B cell (primary cell): ENCODE measurements around the gene EHD1. TPM values are rescaled to one million over a fixed set of nuclear protein-coding genes. Genes with fewer than 3 reads are reported as not detected.

Experiments
- ATAC-seq: fragments of 200-7000 bp; cut with Tn5 transposase; one replicate; pipeline ENCODE4 v1.10.0; 2021; ENCODE audit warnings: low read depth, mild to moderate bottlenecking, moderate number of reproducible peaks, moderate library complexity
- CTCF ChIA-PET: fragments of 350-600 bp; sonication (Branson Sonifier 250); formaldehyde crosslinking; loops from one replicate; lab custom pipeline; 2021; ENCODE audit warnings: antibody characterized with exemption, inconsistent platforms; lab: Charles Lee
- POLR2A ChIA-PET: fragments of 350-600 bp; sonication (Branson Sonifier 250); formaldehyde crosslinking; loops from one replicate; lab custom pipeline; 2021; ENCODE audit warnings: antibody characterized with exemption; lab: Charles Lee
- DNase-seq: peaks from one replicate; pipeline ENCODE4 v3.0.0; 2013
- H2AFZ ChIP-seq: 2 replicates; pipeline ENCODE4 v1.6.1; 2012; ENCODE audit warnings: mild to moderate bottlenecking, low read depth, low read length; ENCODE audit not compliant: insufficient read depth, poor library complexity, severe bottlenecking
- H3K27ac ChIP-seq, 2 donors: 1 replicate in 1 of 2; 2 replicates in 1 of 2; pipeline ENCODE4 v1.5.1; 2012 to 2013; ENCODE audit warnings: low read length in 2 of 2, mild to moderate bottlenecking in 2 of 2, moderate library complexity in 1 of 2
- H3K27me3 ChIP-seq, 4 experiments: fragments of 200-600 bp in 1 of 4; sonication (generic) in 1 of 4; replicated peaks in 1 of 4; 1 replicate in 2 of 4; 2 replicates in 2 of 4; pipeline versions ENCODE4 v1.6.1 to v1.7.0; 2013 to 2016; ENCODE audit warnings: low read length in 3 of 4, mild to moderate bottlenecking in 2 of 4, mixed read lengths in 1 of 4, moderate library complexity in 1 of 4; ENCODE audit not compliant: insufficient read depth in 4 of 4, control insufficient read depth in 3 of 4; ENCODE audit errors: control extremely low read depth in 1 of 4
- H3K36me3 ChIP-seq, 2 experiments: replicated peaks in 1 of 2; 1 replicate in 1 of 2; 2 replicates in 1 of 2; pipeline versions ENCODE4 v1.6.1 to v1.7.1; 2013; ENCODE audit warnings: low read length in 1 of 2; ENCODE audit not compliant: insufficient read depth in 2 of 2, control insufficient read depth in 1 of 2; ENCODE audit errors: control extremely low read depth in 1 of 2, extremely low read depth in 1 of 2
- H3K4me1 ChIP-seq, 2 donors: fragments of 200-600 bp in 1 of 2; sonication (generic) in 1 of 2; 1 replicate in 1 of 2; 2 replicates in 1 of 2; pipeline versions ENCODE4 v1.5.1 to v1.6.1; 2013 to 2017; ENCODE audit warnings: low read length in 2 of 2; ENCODE audit not compliant: control insufficient read depth in 2 of 2, insufficient read depth in 2 of 2
- H3K4me2 ChIP-seq: replicated peaks from 2 replicates; pipeline ENCODE3; 2012; ENCODE audit warnings: mild to moderate bottlenecking, low read depth, low read length; ENCODE audit not compliant: poor library complexity, severe bottlenecking
- H3K4me3 ChIP-seq, 5 experiments: fragments of 200-600 bp in 1 of 5; sonication (generic) in 1 of 5; 1 replicate in 3 of 5; 2 replicates in 2 of 5; pipeline versions ENCODE4 v1.5.1 to v1.7.0; 2011 to 2016; ENCODE audit warnings: low read length in 4 of 5, mild to moderate bottlenecking in 4 of 5, low read depth in 2 of 5, control low read depth in 1 of 5, moderate library complexity in 1 of 5; ENCODE audit not compliant: insufficient read depth in 1 of 5; ENCODE audit errors: control extremely low read depth in 1 of 5, extremely low read depth in 1 of 5
- H3K79me2 ChIP-seq: fragments of 200-600 bp; sonication (generic); one replicate; pipeline ENCODE4 v1.6.0; 2016; ENCODE audit warnings: low read length; ENCODE audit not compliant: control insufficient read depth, insufficient read depth
- H3K9ac ChIP-seq: fragments of 200-600 bp; sonication (generic); 2 replicates; pipeline ENCODE4 v1.6.1; 2017; ENCODE audit warnings: mild to moderate bottlenecking, low read length, moderate library complexity
- H3K9me3 ChIP-seq, 3 donors: one replicate each; pipeline versions ENCODE4 v1.6.1 to v1.7.1; 2013; ENCODE audit warnings: low read length in 2 of 3; ENCODE audit not compliant: control insufficient read depth in 2 of 3, insufficient read depth in 1 of 3; ENCODE audit errors: control extremely low read depth in 1 of 3
- H4K20me1 ChIP-seq: 2 replicates; pipeline ENCODE4 v1.6.0; 2012; ENCODE audit warnings: mild to moderate bottlenecking, low read length; ENCODE audit not compliant: insufficient read depth, control insufficient read depth, poor library complexity, severe bottlenecking
- H3K27ac Mint-ChIP-seq: one replicate; pipeline ENCODE4 v1.8.0; 2021; ENCODE audit warnings: mixed read lengths
- H3K27me3 Mint-ChIP-seq: one replicate; pipeline ENCODE4 v1.8.0; 2021; ENCODE audit warnings: mixed read lengths
- H3K4me1 Mint-ChIP-seq: one replicate; pipeline ENCODE4 v1.8.0; 2021; ENCODE audit warnings: mixed read lengths
- H3K4me3 Mint-ChIP-seq: one replicate; pipeline ENCODE4 v1.8.0; 2021; ENCODE audit warnings: mixed read lengths
- H3K9me3 Mint-ChIP-seq: one replicate; pipeline ENCODE4 v1.8.0; 2022; ENCODE audit warnings: mixed read lengths; ENCODE audit not compliant: insufficient read depth
- EZH2 ChIP-seq: IDR thresholded peaks from 2 replicates; pipeline ENCODE4 v1.6.1; 2012; ENCODE audit warnings: borderline replicate concordance, low read depth, mild to moderate bottlenecking, moderate library complexity, low read length; ENCODE audit not compliant: insufficient read depth, poor library complexity, severe bottlenecking
- WGBS: methylation state at CpG from one replicate; pipeline ENCODE4 v1.1.5; 2013; ENCODE audit warnings: missing lambda C conversion rate; ENCODE audit not compliant: insufficient coverage; 5-methylcytosine and 5-hydroxymethylcytosine counted together
- intact Hi-C: fragments of 100-400 bp; cut with micrococcal nuclease; formaldehyde crosslinking; loops from one replicate; pipeline ENCODE4 v1.10.0; 2022
- polyA plus RNA-seq: library from polyadenylated mRNA; depleted of rRNA; stranded (reverse); fragments of >200 nt; gene quantifications from 2 replicates; pipeline ENCODE4 v1.2.3, GENCODE V29; 2012
- total RNA-seq, 2 donors: library from RNA; stranded (reverse); fragments of 120-200 nt in 1 of 2; gene quantifications; 1 replicate in 1 of 2; 2 replicates in 1 of 2; pipeline versions ENCODE4 v1.2.3 to v1.2.4, GENCODE V29; 2013 to 2022
- TF ChIP-seq, protein P1 (sequence below): fragments of 200-600 bp; IDR thresholded peaks from one replicate; pipeline ENCODE4 v1.8.0; 2022; ENCODE audit warnings: antibody characterized with exemption, mild to moderate bottlenecking

The EHD1 gene
- total and polyA plus RNA-seq, 2 donors (not counting 1 experiment from before 2014, with no cell fraction given), result 208 to 280 TPM

DNA sequence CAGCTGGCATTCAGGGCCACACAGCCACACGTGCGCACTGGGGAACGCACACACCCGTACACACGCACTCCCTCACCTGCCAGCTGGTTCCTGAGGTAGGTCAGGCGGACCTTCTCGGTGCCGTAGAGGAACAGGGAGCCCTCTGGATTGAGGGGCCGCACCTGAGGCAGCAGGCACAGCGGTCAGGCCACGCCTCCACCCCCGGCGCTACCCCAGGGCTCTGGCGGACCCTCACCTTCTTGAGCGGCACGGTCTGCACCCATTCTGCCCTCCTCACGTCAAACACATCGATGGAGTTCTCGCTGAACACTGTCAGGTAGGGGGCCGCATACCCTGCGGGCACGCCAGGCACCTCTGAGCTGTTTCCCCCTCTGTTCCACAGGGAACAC, 51.0 kb downstream of the EHD1 start:
- H3K27me3 Mint-ChIP-seq, result no peaks in the 10 kb centered on the region
- no peak overlapping the region for H3K27ac Mint-ChIP-seq
- Histone ChIP-seq H2AFZ (no peak overlapping the region), H3K4me2 (no peak overlapping the region), H3K4me1 (no peaks in the 10 kb centered on the region), H3K9ac (no peak overlapping the region), H4K20me1 (no peaks in the 10 kb centered on the region), H3K4me3 (no peak overlapping the region), H3K79me2 (no peaks in the 10 kb centered on the region), H3K9me3 (no peaks in the 10 kb centered on the region), H3K27ac (no peak overlapping the region), H3K27me3 (no peaks in the 10 kb centered on the region), H3K36me3 (peaks cover 0 to 3% of the 10 kb centered on the region in 2 experiments)
- POLR2A ChIA-PET, result no interaction called here
- no peak for DNase-seq
- H3K4me3 Mint-ChIP-seq, result no peak overlapping the region
- ATAC-seq, result no peak
- 99% methylated on average over 22 of the region's 22 CpGs for WGBS
- intact Hi-C loops, result no loop called here
- H3K9me3 Mint-ChIP-seq, result no peaks in the 10 kb centered on the region
- TF ChIP-seq, protein P1, sequence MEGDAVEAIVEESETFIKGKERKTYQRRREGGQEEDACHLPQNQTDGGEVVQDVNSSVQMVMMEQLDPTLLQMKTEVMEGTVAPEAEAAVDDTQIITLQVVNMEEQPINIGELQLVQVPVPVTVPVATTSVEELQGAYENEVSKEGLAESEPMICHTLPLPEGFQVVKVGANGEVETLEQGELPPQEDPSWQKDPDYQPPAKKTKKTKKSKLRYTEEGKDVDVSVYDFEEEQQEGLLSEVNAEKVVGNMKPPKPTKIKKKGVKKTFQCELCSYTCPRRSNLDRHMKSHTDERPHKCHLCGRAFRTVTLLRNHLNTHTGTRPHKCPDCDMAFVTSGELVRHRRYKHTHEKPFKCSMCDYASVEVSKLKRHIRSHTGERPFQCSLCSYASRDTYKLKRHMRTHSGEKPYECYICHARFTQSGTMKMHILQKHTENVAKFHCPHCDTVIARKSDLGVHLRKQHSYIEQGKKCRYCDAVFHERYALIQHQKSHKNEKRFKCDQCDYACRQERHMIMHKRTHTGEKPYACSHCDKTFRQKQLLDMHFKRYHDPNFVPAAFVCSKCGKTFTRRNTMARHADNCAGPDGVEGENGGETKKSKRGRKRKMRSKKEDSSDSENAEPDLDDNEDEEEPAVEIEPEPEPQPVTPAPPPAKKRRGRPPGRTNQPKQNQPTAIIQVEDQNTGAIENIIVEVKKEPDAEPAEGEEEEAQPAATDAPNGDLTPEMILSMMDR, result no peak
- TF ChIP-seq EZH2, result no peak
- peaks cover 2% of the 10 kb centered on the region for H3K4me1 Mint-ChIP-seq
- CTCF ChIA-PET, result interaction anchor here (0.8 kb wide), 1 partner anchor 60 kb away, joined by 3 read pairs; no protein-coding TSS in a partner anchor

DNA sequence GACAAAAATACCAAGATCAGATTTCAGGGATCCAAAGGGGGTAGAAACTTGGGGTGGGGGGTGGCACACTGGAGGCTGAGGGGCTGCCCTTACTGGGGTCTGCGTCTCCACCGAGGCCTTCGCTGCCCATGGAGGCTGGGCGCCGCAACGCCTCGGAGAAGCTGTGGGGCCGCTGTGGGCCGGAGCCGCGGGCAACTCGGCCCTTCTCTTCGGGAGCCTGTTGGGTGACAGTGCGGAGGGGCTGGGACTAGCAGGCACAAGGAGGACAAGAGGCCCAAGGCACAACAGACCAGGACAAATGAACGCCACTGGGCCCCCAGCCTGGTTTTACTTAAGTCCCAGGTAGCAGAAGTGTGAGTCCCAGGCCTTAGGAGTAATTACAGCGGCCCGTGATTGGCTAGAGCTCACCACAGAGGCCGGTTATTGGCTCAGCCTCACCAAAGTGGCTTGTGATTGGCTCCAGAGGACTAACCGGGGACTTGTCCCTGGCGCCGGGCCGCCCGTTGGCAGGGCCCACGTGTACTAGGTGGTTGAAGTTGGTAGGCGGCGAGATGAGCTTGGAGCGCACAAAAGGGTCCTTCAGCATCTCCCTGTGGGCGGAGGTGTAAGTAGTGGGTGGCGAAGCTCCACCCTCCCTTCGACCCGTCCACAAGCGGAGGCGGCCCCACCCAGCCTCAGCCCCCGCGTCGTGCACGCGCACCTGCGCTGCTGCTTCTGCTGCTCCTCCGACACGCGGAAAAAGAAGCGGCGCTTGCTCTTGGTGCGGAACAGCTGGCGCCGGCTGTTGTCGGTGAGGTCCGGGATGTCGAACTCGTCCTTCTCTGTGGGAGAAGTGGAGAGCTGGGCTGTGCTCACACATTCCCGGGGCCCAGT, 51.6 kb downstream of the EHD1 start:
- Histone ChIP-seq H3K9ac (no peak overlapping the region), H2AFZ (no peak overlapping the region), H3K9me3 (no peaks in the 10 kb centered on the region), H3K4me1 (no peaks in the 10 kb centered on the region), H4K20me1 (no peaks in the 10 kb centered on the region), H3K79me2 (no peaks in the 10 kb centered on the region), H3K4me2 (no peak overlapping the region), H3K27me3 (no peaks in the 10 kb centered on the region), H3K27ac (no peak overlapping the region), H3K36me3 (peaks cover 0 to under 1% of the 10 kb centered on the region in 2 experiments), H3K4me3 (no peak overlapping the region)
- Mint-ChIP-seq H3K27ac (no peak overlapping the region), H3K27me3 (no peaks in the 10 kb centered on the region), H3K4me3 (no peak overlapping the region), H3K9me3 (no peaks in the 10 kb centered on the region), H3K4me1 (peaks cover 2% of the 10 kb centered on the region)
- no peak for ATAC-seq
- ChIA-PET POLR2A (interaction anchor here (1.0 kb wide), 1 partner anchor 25 kb away, joined by 3 read pairs; no protein-coding TSS in a partner anchor), CTCF (interaction anchor here (0.8 kb wide), 1 partner anchor 60 kb away, joined by 3 read pairs; no protein-coding TSS in a partner anchor)
- intact Hi-C loops, result no loop called here
- TF ChIP-seq EZH2, result no peak
- TF ChIP-seq, protein P1, result no peak
- 98% methylated on average over 40 of the region's 52 CpGs for WGBS
- no peak for DNase-seq
